SIG-M5 treated with dmso at 0.1 percent for 504 hours (cell line): ENCODE results near the gene SAA1.
"Not testable (repeated sequence)": the region's sequence is repeated elsewhere in the genome, so short reads cannot be mapped to it uniquely, and the experiment has no call there.

Source experiments
- DNase-seq: peaks from one replicate; lab custom pipeline; 2025; ENCODE audit not compliant: unreplicated experiment; lab: John Stamatoyannopoulos, UW

The SAA1 gene

GRCh38 chr11:18265949-18266348 lies at the start of gene SAA1:
Gene SAA1 (plus strand): TSS chr11:18266264. CDS start chr11:18266888, 624 bp downstream.
- DNase-seq, result no peak

- no peak for DNase-seq
Observed at GRCh38 chr11:18221274-18221876, 44.7 kb upstream of the SAA1 start.

- DNase-seq, result no peak
Observed at GRCh38 chr11:18222814-18223421, 43.1 kb upstream of the SAA1 start.

DNA sequence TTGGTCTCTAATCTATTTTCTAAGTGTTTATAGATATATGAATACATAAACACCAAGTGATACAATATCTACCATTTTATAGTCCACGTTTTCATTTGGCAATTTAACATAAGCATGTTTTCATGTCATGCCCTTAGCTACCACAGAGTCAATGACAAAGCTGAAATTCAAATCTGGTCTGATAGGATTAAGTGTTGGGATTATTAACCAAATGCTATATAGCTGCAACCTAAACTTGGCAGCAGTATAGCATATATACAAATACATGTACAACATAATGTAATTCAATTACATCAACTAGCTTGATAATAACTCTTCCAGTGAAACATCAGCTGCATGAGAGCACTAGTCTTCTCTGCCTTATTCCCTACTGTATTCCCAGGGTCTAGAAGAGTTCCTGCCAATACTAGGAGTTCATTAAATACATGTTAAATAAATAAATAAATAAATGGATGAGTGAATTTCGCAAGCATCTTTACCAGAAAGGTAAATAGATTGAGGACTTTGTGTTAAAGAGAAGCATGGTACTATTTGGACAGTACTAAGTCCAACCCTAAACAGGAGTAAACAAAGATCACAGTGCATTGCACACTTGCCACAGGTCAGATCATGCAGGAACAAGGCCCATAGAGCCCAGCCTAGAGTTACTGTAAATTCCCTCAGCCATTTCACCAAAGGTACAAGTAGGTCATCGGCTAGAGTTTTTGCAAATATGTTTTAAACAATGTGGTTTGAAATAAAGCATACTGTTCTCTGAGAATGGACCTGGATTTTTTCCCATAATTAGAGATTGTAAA lies 42.3 kb upstream of the SAA1 start:
- no peak for DNase-seq

GRCh38 chr11:18225913-18226312 lies 40.2 kb upstream of the SAA1 start:
- no peak for DNase-seq

- DNase-seq, result peak; percentile 19
Observed at GRCh38 chr11:18229501-18229900, 36.6 kb upstream of the SAA1 start.

DNA sequence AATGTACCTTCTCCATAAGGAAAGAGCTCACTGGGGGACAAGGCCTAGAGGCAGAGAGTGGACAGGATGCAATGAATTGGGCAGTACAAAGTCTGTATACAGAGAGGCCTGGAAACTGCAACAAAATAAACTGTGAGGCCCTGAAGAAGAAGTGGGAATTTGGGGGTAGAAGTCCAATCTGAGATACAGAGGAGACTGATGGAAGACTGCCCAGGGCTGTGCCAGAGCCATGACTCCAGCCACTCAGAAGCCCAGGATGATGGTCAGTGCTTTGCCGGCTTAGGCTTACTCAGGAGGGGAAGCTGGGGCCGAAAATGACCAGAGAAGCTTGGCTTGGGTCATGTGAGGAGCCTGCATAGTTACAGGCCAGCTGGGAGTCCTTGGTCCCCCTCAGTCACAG lies 35.2 kb upstream of the SAA1 start:
- DNase-seq, result no peak

GRCh38 chr11:18233912-18234311 lies 32.2 kb upstream of the SAA1 start:
- DNase-seq, result no peak

DNA sequence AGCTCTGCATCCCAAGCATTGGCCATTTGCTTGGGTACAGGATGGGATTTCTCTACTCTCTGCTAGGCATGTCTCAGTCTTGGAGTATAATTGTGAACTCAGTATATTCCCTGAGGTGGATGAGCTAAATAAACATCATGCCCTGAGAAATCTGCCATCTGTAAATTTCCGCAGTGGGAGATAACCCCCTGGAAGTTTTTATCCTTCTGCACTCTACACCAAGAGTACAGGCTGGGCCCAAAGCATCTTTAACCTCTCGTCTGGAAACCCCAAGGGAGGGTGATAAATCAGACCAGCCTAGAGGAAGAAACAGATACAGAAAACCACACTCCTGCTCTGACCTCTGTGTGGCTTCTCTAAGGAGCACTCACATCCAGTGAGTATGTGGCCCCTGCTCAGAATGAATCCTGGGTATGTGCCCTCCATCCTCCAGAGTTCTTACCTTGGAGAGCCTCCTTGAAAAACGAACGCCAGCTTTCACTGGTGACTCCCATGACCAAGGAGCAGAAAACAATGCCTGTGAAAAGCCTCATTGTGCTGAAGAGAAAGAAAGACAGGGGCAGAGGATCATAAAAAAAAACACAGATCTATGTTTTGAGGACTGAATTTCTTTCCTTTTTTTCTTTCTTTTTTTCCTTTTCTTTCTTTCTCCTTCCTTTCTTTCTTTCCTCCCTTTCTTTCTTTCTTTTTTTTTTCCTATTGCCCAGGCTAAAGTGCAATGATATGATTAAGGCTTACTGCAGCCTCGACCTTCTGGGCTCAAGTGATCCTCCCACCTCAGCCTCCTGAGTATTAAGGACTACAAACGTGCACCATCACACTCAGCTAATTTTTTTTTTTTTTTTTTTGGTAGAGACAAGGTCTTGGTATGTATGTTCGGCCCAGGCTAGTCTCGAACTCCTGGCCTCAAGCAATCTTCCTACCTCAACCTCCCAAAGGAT lies 30.4 kb upstream of the SAA1 start:
- DNase-seq, result no peak

GRCh38 chr11:18236664-18237356 lies 29.3 kb upstream of the SAA1 start, which contains the start of gene SAA4:
Gene SAA4 (minus strand): TSS chr11:18236802. CDS start chr11:18235926, 876 bp downstream.
- no peak for DNase-seq

GRCh38 chr11:18239655-18240054 lies 26.4 kb upstream of the SAA1 start:
- no peak for DNase-seq

DNA sequence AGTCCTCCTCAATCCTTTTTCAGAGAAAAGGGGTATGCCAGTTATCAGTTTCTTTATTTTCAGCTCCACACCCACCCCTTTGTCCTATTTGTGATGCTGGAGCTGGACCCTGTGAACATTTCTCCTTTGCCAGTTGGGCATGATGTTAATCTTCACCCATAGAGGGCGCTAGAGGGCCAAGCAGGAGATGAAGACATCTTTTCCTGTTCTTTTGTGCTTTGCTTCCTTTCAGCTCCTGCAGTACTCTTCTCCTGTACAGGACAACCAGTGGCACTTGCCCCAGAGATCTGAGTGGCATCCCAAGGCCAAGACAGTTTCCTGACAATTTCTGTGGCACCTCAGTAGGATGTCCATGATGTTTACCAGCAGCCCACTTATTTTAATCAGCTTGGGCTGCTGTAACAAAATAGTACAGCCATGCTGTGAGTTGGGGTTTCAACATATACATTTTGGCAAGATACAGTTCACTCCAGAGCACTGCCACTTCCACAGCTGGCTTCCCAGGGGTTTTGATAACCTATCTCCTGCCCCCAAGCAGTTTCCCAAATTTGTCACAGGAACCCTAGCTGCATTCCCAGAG lies 22.2 kb upstream of the SAA1 start:
- peak; percentile 67 for DNase-seq

DNA sequence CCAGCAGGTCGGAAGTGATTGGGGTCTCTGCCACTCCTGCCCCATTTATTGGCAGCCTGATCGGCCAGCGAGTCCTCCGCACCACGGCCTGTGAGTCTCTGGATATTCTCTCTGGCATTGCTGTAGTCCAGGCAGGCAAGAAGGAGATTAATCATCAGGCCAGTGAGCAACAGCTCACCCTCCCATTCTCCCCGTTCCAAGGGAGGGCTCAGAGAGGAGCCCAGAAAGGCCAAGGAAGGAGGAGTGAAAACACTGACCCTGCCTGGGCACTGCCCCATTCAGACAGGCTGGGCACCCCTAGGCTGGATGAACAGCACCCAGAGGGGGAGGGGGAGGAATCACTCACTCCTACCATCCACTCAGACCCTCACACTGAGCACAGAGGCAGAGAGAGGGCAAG lies 20.7 kb upstream of the SAA1 start:
- DNase-seq, result no peak

- not testable (repeated sequence) for DNase-seq
Observed at GRCh38 chr11:18246379-18247190, 19.5 kb upstream of the SAA1 start.

GRCh38 chr11:18247191-18247581 lies 18.9 kb upstream of the SAA1 start:
- DNase-seq, result not testable (repeated sequence)

- no peak for DNase-seq
Observed at GRCh38 chr11:18248561-18248960, 17.5 kb upstream of the SAA1 start, which contains the start of gene SAA2. Gene SAA2 (minus strand): TSS chr11:18248668. CDS start chr11:18248011, 657 bp downstream.

- DNase-seq, result no peak
Observed at GRCh38 chr11:18253233-18253632, 12.8 kb upstream of the SAA1 start.

- no peak for DNase-seq
Observed at GRCh38 chr11:18253778-18254338, 12.2 kb upstream of the SAA1 start.
